HepG2 (cell line): Measurements from ENCODE around the gene LIPT2. TPM values are rescaled to one million over a fixed set of nuclear protein-coding genes. Genes with fewer than 3 reads are reported as not detected.

Experiments used
- ARNT2 ChIP-seq: sonication (generic); formaldehyde crosslinking; IDR thresholded peaks from 2 replicates; pipeline ENCODE4 v1.8.0; 2022; ENCODE audit warnings: mild to moderate bottlenecking, low read depth, missing genetic modification reagents, moderate library complexity
- GABPA ChIP-seq, 2 experiments: IDR thresholded peaks; 2 replicates each; pipeline ENCODE4 v1.6.1; 2011 to 2016; ENCODE audit warnings: low read depth in 2 of 2, low read length in 1 of 2, missing biosample characterization in 1 of 2, missing genetic modification characterization in 1 of 2
- GABPB1 ChIP-seq: IDR thresholded peaks from 2 replicates; pipeline ENCODE4 v1.6.1; 2016; ENCODE audit warnings: mild to moderate bottlenecking, missing genetic modification reagents, moderate library complexity, missing compliant biosample characterization
- IRF2 ChIP-seq: IDR thresholded peaks from 2 replicates; pipeline ENCODE4 v1.6.1; 2018; ENCODE audit warnings: missing genetic modification reagents, missing compliant biosample characterization
- JARID2 ChIP-seq: sonication (generic); formaldehyde crosslinking; IDR thresholded peaks from 2 replicates; pipeline ENCODE4 v1.8.1; 2023; ENCODE audit warnings: missing genetic modification reagents, inconsistent platforms; ENCODE audit not compliant: insufficient replicate concordance
- MAX ChIP-seq: IDR thresholded peaks from 2 replicates; pipeline ENCODE4 v1.6.1; 2012; ENCODE audit warnings: inconsistent platforms
- MED13 ChIP-seq: sonication (generic); formaldehyde crosslinking; IDR thresholded peaks from 2 replicates; pipeline ENCODE4 v1.5.0; 2020; ENCODE audit warnings: missing genetic modification reagents
- MEF2D ChIP-seq: sonication (generic); formaldehyde crosslinking; IDR thresholded peaks from 2 replicates; pipeline ENCODE4 v1.5.1; 2020; ENCODE audit warnings: mild to moderate bottlenecking, missing genetic modification reagents
- MXD4 ChIP-seq: IDR thresholded peaks from 2 replicates; pipeline ENCODE4 v1.6.1; 2016; ENCODE audit warnings: mild to moderate bottlenecking, missing biosample characterization, missing genetic modification reagents
- MZF1 ChIP-seq: sonication (generic); formaldehyde crosslinking; IDR thresholded peaks from 2 replicates; pipeline ENCODE4 v1.8.1; 2023; ENCODE audit warnings: mild to moderate bottlenecking, missing genetic modification reagents, borderline replicate concordance
- NFIC ChIP-seq: IDR thresholded peaks from 2 replicates; pipeline ENCODE4 v1.6.1; 2012; ENCODE audit warnings: mild to moderate bottlenecking, low read length, inconsistent platforms
- NFYC ChIP-seq: IDR thresholded peaks from 2 replicates; pipeline ENCODE4 v1.6.1; 2016; ENCODE audit warnings: missing genetic modification reagents, missing compliant biosample characterization
- SOX5 ChIP-seq: IDR thresholded peaks from 2 replicates; pipeline ENCODE4 v1.6.1; 2016; ENCODE audit warnings: borderline replicate concordance
- TBL1XR1 ChIP-seq: fragments of 150-350 bp; IDR thresholded peaks from 2 replicates; pipeline ENCODE4 v1.6.1; 2014; ENCODE audit warnings: borderline replicate concordance, low read length; ENCODE audit not compliant: partially characterized antibody
- UBTF ChIP-seq: sonication (generic); formaldehyde crosslinking; IDR thresholded peaks from 2 replicates; pipeline ENCODE4 v1.4.0; 2020; ENCODE audit warnings: mild to moderate bottlenecking, missing genetic modification reagents
- ZBED4 ChIP-seq: sonication (generic); formaldehyde crosslinking; IDR thresholded peaks from 2 replicates; pipeline ENCODE4 v1.4.0; 2020; ENCODE audit warnings: missing genetic modification reagents, borderline replicate concordance
- ZFP41 ChIP-seq: sonication (generic); formaldehyde crosslinking; IDR thresholded peaks from 2 replicates; pipeline ENCODE4 v1.4.0; 2020; ENCODE audit warnings: mild to moderate bottlenecking, missing genetic modification reagents, borderline replicate concordance
- ZFP82 ChIP-seq: sonication (generic); formaldehyde crosslinking; IDR thresholded peaks from 2 replicates; pipeline ENCODE4 v1.5.1; 2020; ENCODE audit warnings: mild to moderate bottlenecking, missing genetic modification reagents, borderline replicate concordance
- ZNF205 ChIP-seq: IDR thresholded peaks from 2 replicates; pipeline ENCODE4 v1.6.1; 2018; ENCODE audit warnings: missing biosample characterization, missing genetic modification reagents
- ZNF24 ChIP-seq: fragments of 450-650 bp; IDR thresholded peaks from 2 replicates; pipeline ENCODE4 v1.6.1; 2017; ENCODE audit warnings: antibody characterized with exemption, mild to moderate bottlenecking
- ZNF260 ChIP-seq: sonication (generic); formaldehyde crosslinking; IDR thresholded peaks from 2 replicates; pipeline ENCODE4 v1.4.0; 2020; ENCODE audit warnings: missing genetic modification reagents, low read depth, mild to moderate bottlenecking, borderline replicate concordance
- ZNF343 ChIP-seq: sonication (generic); formaldehyde crosslinking; IDR thresholded peaks from 2 replicates; pipeline ENCODE4 v1.4.0; 2020; ENCODE audit warnings: mild to moderate bottlenecking, missing genetic modification reagents
- ZNF644 ChIP-seq: IDR thresholded peaks from 2 replicates; pipeline ENCODE4 v1.6.1; 2016; ENCODE audit warnings: low read depth
- ZNF788 ChIP-seq: sonication (generic); formaldehyde crosslinking; IDR thresholded peaks from 2 replicates; pipeline ENCODE4 v1.5.0; 2020; ENCODE audit warnings: mild to moderate bottlenecking, missing genetic modification reagents, borderline replicate concordance
- ZSCAN30 ChIP-seq: sonication (generic); formaldehyde crosslinking; IDR thresholded peaks from 2 replicates; pipeline ENCODE4 v1.5.0; 2020; ENCODE audit warnings: mild to moderate bottlenecking, missing genetic modification reagents
- polyA plus RNA-seq, 8 experiments: library from polyadenylated mRNA; depleted of rRNA in 3 of 8; stranded (reverse) in 7 of 8; unstranded in 1 of 8; fragments of >200 nt; fragmentation: Illumina TruSeq in 4 of 8; extraction: Trizol in 4 of 8; gene quantifications; 2 replicates each; pipeline versions ENCODE4 v1.2.1 to v1.2.3, GENCODE V29; 2011 to 2016; ENCODE audit warnings: low read depth in 4 of 8, missing spikeins in 1 of 8, mixed read lengths in 1 of 8; ENCODE audit not compliant: insufficient read depth in 1 of 8
- total RNA-seq, 5 experiments: library from RNA; depleted of rRNA; stranded (reverse); fragments of >200 nt; fragmentation: Illumina TruSeq; extraction: Trizol; gene quantifications; 2 replicates each; pipeline ENCODE4 v1.2.3, GENCODE V29; 2016; ENCODE audit warnings: low read depth in 1 of 5
- TF ChIP-seq, protein P1 (sequence below): sonication (generic); formaldehyde crosslinking; IDR thresholded peaks from 2 replicates; pipeline ENCODE4 v1.8.1; 2023; ENCODE audit warnings: mild to moderate bottlenecking, missing genetic modification reagents

Gene LIPT2
- total and polyA plus RNA-seq, 2 of the 13 experiments (the other 11 are each of a cell fraction or from before 2014, with no cell fraction given), result 3.0 to 5.6 TPM

- TF ChIP-seq ZBED4 (CRISPR knock-in tag), result peak; percentile 80; the same call in 1 of the 2 replicates
- TF ChIP-seq ZNF644 (CRISPR knock-in tag), result peak; percentile 84
- TF ChIP-seq ZNF260 (CRISPR knock-in tag), result no peak
- peak; percentile 11; the same call in 1 of the 2 replicates for TF ChIP-seq GABPA (IDR thresholded peaks at IDR 0.05; ENCODE audit: low read depth, low read length)
- peak; percentile 70 for TF ChIP-seq GABPA (CRISPR knock-in tag; IDR thresholded peaks at IDR 0.05; ENCODE audit: low read depth)
- no peak for TF ChIP-seq MEF2D (CRISPR knock-in tag)
- no peak for TF ChIP-seq JARID2 (CRISPR knock-in tag)
- TF ChIP-seq ARNT2, result no peak
- TF ChIP-seq UBTF, result no peak
- peak; percentile 78 for TF ChIP-seq GABPB1 (CRISPR knock-in tag)
- TF ChIP-seq MED13 (CRISPR knock-in tag), result no peak
- no peak for TF ChIP-seq ZFP41
- no peak for TF ChIP-seq MZF1 (CRISPR knock-in tag)
- no peak for TF ChIP-seq NFIC
- TF ChIP-seq, protein P1, sequence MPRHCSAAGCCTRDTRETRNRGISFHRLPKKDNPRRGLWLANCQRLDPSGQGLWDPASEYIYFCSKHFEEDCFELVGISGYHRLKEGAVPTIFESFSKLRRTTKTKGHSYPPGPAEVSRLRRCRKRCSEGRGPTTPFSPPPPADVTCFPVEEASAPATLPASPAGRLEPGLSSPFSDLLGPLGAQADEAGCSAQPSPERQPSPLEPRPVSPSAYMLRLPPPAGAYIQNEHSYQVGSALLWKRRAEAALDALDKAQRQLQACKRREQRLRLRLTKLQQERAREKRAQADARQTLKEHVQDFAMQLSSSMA (CRISPR knock-in tag), result no peak
- TF ChIP-seq ZFP82, result no peak
- TF ChIP-seq TBL1XR1, result no peak
- no peak for TF ChIP-seq ZNF343 (CRISPR knock-in tag)
- TF ChIP-seq IRF2 (CRISPR knock-in tag), result peak; percentile 44; the same call in 1 of the 2 replicates
- TF ChIP-seq SOX5 (CRISPR knock-in tag), result peak; percentile 54; the same call in 1 of the 2 replicates
- TF ChIP-seq ZNF24, result no peak
- 0 out of 2 replicates have a peak, but pooled peaks have one; percentile 28 for TF ChIP-seq ZNF205 (CRISPR knock-in tag)
- TF ChIP-seq MAX, result no peak
- TF ChIP-seq MXD4 (CRISPR knock-in tag), result no peak
- TF ChIP-seq NFYC (CRISPR knock-in tag), result no peak; the same call in 1 of the 2 replicates
- TF ChIP-seq ZSCAN30 (CRISPR knock-in tag), result no peak
- no peak; the same call in 1 of the 2 replicates for TF ChIP-seq ZNF788 (CRISPR knock-in tag)
Measured at GRCh38 chr11:74462009-74462408, 31.5 kb downstream of the LIPT2 start (continued).
